Lung (tissue), 12 donors: ENCODE results near the gene PAXX. TPM values are rescaled to one million over a fixed set of nuclear protein-coding genes. Genes with fewer than 3 reads are reported as not detected.

Source experiments
- ATAC-seq: fragments of 200-7000 bp; cut with Tn5 transposase; one replicate; pipeline ENCODE4 v1.9.1; 2020; ENCODE audit warnings: moderate number of reproducible peaks; ENCODE audit not compliant: insufficient read depth, low FRiP score
- DNase-seq, 3 donors: peaks; one replicate each; pipeline ENCODE4 v3.0.0-alpha.2; 2013 to 2017
- H3K27ac ChIP-seq, 2 donors: one replicate each; pipeline ENCODE4 v1.5.1; 2013; ENCODE audit warnings: mild to moderate bottlenecking in 2 of 2, moderate library complexity in 2 of 2, control low read depth in 1 of 2, inconsistent platforms in 1 of 2, low read depth in 1 of 2, low read length in 1 of 2
- H3K27me3 ChIP-seq, 3 donors: one replicate each; pipeline ENCODE4 v1.5.1; 2013; ENCODE audit warnings: low read length in 2 of 3; ENCODE audit not compliant: control insufficient read depth in 3 of 3, insufficient read depth in 3 of 3
- H3K36me3 ChIP-seq, 4 donors: one replicate each; pipeline ENCODE4 v1.5.1; 2013; ENCODE audit warnings: low read length in 4 of 4, mild to moderate bottlenecking in 1 of 4, moderate library complexity in 1 of 4; ENCODE audit not compliant: control insufficient read depth in 4 of 4, insufficient read depth in 4 of 4
- H3K4me1 ChIP-seq, 5 donors: one replicate each; pipeline ENCODE4 v1.5.1; 2013; ENCODE audit warnings: low read length in 5 of 5, mild to moderate bottlenecking in 2 of 5, moderate library complexity in 1 of 5; ENCODE audit not compliant: control insufficient read depth in 5 of 5, insufficient read depth in 5 of 5
- H3K4me3 ChIP-seq: one replicate; pipeline ENCODE4 v1.5.1; 2013; ENCODE audit warnings: mild to moderate bottlenecking, control low read depth, moderate library complexity
- H3K9ac ChIP-seq, 2 donors: one replicate each; pipeline ENCODE4 v1.5.1; 2013; ENCODE audit warnings: low read length in 2 of 2, control low read depth in 1 of 2; ENCODE audit not compliant: insufficient read depth in 1 of 2
- H3K9me3 ChIP-seq, 4 donors: one replicate each; pipeline ENCODE4 v1.5.1; 2013; ENCODE audit warnings: low read length in 3 of 4, mild to moderate bottlenecking in 1 of 4, moderate library complexity in 1 of 4; ENCODE audit not compliant: control insufficient read depth in 4 of 4, insufficient read depth in 3 of 4
- WGBS, 2 donors: extraction: QIAGEN DNeasy Blood & Tissue Kit; methylation state at CpG; one replicate each; pipeline ENCODE4 v1.1.7; 2013; 5-methylcytosine and 5-hydroxymethylcytosine counted together
- polyA plus RNA-seq, 2 donors: library from polyadenylated mRNA; stranded (reverse); fragments of 200-250 nt; gene quantifications; one replicate each; pipeline ENCODE4 v1.2.1, GENCODE V29; 2013
- total RNA-seq, 2 donors: library from RNA; depleted of rRNA in 1 of 2; stranded (reverse); fragments of >200 nt in 1 of 2; gene quantifications; one replicate each; pipeline ENCODE4 v1.2.1, GENCODE V29; 2014 to 2021
- TF ChIP-seq, protein P1 (sequence below): IDR thresholded peaks from 2 replicates; pipeline ENCODE4 v1.5.1; 2012; ENCODE audit warnings: mild to moderate bottlenecking; ENCODE audit errors: control extremely low read depth, extremely low read depth
- donor health status: control.
- donor health status: control.
- donor health status: Bipolar disorder and iron deficiency.
- donor health status: healthy.
- donor health status: DM: yes; HTN: yes; CAD: no.

Gene PAXX
- total and polyA plus RNA-seq, 4 donors, result 16.6 to 172 (median 59.4) TPM

DNA sequence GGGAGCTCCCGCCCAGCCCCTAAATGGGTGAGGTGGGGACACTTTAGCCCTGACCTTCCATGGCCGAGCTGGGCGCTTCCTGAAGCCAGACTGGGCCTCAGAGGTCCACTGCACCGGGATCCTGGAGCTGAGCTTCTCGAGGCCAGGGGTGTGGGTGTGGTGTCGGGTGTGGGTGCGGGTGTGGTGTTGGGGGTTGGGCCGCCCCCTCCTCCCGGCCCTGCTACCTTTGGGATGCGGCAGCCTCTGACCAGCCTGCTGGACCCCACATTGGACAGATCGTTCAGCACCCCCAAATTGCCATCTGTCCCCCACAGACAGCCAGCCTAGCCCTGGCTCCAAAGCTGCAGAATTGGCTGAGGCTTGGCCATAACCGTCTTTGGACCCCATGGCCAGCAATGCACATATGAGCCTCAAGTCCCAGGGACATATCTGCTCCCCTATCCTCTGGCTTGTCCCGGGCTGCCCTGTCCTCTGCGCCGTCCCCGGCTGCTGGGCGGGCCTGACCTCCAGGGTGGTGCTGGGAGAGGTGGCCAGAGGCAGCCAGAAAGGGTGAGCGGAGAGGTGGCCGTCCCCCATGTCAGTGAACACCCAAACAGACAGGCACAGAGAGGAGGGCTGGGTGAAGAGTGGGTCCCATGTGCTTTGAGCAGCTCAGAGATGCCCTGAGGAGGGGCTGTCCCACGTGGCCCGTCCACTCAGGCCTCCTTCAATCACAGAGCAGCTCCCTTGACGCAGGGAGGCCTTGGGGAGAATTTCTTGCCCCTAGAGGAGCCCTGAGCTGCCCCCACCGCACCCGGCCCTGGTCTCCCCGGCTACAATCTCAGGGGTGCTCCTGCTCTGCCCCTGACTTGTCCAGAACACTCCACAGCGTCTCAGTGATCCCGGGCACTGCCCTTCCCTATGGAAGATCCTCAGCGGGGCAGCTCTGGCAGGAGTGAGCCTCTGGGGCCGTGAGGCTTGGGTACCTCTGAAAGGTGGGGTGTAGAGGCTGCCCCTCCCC lies 18.3 kb upstream of the PAXX start:
- Histone ChIP-seq H3K4me3 (no peak overlapping the region), H3K27me3 (no peaks in the 10 kb centered on the region), H3K36me3 (no peaks in the 10 kb centered on the region), H3K9ac (no peak overlapping the region), H3K27ac (peak overlapping the region in 1 of 2 donors; percentile 11), H3K4me1 (peaks cover 0 to 31% (median 5%) of the 10 kb centered on the region in 5 donors), H3K9me3 (no peaks in the 10 kb centered on the region)
- DNase-seq, result no peak
- ATAC-seq, result no peak
- TF ChIP-seq, protein P1, sequence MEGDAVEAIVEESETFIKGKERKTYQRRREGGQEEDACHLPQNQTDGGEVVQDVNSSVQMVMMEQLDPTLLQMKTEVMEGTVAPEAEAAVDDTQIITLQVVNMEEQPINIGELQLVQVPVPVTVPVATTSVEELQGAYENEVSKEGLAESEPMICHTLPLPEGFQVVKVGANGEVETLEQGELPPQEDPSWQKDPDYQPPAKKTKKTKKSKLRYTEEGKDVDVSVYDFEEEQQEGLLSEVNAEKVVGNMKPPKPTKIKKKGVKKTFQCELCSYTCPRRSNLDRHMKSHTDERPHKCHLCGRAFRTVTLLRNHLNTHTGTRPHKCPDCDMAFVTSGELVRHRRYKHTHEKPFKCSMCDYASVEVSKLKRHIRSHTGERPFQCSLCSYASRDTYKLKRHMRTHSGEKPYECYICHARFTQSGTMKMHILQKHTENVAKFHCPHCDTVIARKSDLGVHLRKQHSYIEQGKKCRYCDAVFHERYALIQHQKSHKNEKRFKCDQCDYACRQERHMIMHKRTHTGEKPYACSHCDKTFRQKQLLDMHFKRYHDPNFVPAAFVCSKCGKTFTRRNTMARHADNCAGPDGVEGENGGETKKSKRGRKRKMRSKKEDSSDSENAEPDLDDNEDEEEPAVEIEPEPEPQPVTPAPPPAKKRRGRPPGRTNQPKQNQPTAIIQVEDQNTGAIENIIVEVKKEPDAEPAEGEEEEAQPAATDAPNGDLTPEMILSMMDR, result no peak
- 88 to 95% methylated on average over 28 to 29 of the region's 29 CpGs for WGBS, 2 donors

DNA sequence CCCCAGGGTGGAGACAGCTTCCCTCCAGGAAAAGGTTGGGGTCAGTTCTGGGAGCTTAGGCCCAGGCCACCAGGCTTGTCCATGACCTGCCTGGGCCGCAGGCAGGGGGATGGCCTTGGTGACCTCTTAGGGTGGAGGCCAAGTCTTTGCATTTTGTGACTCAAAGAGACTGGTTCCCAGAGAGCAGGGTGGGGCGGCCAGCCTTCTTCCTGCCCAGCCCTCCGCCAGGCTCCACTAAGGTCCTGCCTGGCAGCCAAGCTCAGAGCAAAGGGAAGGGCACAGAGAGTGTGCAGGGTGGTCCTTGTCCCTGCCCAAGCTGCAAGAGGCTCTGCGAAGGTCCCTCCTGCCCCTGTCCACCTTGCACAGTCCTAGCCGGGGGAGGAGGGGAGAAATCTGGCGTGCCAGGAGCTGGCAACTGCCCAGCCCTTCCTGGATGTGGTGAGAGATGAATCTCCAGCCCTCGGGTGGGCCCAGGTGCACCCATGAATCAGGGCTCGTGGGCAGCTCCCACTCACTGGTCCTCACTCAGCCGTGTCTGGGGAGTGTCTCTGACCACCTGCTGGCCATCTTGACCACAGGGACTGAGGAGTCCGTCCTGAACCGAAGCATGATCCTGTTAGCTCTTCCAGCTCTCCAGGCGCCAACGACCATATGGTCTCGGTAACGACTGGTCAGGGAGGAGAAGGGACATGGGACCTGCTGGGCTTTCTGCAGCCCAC lies 17.2 kb upstream of the PAXX start:
- Histone ChIP-seq H3K4me1 (peaks cover 0 to 25% (median 5%) of the 10 kb centered on the region in 5 donors), H3K9ac (no peak overlapping the region), H3K9me3 (no peaks in the 10 kb centered on the region), H3K4me3 (no peak overlapping the region), H3K27ac (peak overlapping the region; percentile 10 to 55), H3K36me3 (no peaks in the 10 kb centered on the region), H3K27me3 (no peaks in the 10 kb centered on the region)
- 52 to 55% methylated on average over 14 to 15 of the region's 15 CpGs for WGBS, 2 donors
- TF ChIP-seq, protein P1, result no peak
- no peak for ATAC-seq
- no peak for DNase-seq

- DNase-seq (peak in 1 of 3 donors; percentile 50), ATAC-seq (no peak)
- Histone ChIP-seq H3K4me3 (no peak overlapping the region), H3K9me3 (no peaks in the 10 kb centered on the region), H3K36me3 (no peaks in the 10 kb centered on the region), H3K27me3 (no peaks in the 10 kb centered on the region), H3K9ac (no peak overlapping the region), H3K27ac (peak overlapping the region in 1 of 2 donors; percentile 55), H3K4me1 (peaks cover 0 to 18% (median 5%) of the 10 kb centered on the region in 5 donors)
- TF ChIP-seq, protein P1, result no peak
- 20 to 32% methylated on average over 14 of the region's 14 CpGs for WGBS, 2 donors
These were observed 16.6 kb upstream of the PAXX start for GRCh38 chr9:136975644-136976043.
